ENCODE measurements around the gene ATRIP.
"Not testable (repeated sequence)": the region's sequence is repeated elsewhere in the genome, so short reads cannot be mapped to it uniquely, and the experiment has no call there.

Gene ATRIP

DNA sequence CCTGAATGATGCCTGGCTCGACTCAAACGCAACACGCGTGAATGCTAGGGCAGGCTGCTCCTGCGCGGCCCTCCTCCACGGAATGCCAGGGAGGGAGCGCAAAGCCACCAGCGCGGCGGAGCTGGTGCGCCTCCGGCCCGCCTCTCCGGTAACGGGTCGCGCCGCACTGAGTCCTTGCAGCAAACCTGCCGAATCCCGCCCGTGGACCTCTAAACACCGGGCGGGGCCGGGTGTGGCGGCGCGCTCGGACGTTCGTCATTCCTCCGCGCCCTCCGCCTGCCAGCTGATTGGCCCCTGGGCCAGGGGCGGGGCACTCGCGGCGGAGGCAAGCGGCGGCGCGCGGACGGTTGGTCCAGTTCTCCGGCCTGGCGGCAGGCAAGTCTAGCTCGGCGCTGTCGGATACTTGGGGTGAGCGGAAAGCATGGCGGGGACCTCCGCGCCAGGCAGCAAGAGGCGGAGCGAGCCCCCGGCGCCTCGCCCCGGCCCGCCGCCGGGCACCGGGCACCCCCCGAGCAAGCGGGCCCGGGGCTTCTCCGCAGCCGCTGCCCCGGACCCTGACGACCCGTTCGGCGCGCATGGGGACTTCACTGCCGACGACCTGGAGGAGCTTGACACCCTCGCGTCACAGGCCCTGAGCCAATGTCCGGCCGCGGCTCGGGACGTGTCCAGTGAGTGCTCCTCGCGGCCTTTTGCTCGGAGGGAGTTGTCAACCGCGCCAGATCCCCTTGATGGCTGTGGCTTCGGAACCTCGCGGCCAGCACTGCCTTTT lies at the start of gene ATRIP:
Gene ATRIP (plus strand): TSS at position 313 of the 769 bp plus-strand sequence. CDS start 109 bp downstream, at position 422.
- TF ChIP-seq CTCF (IDR thresholded peaks at IDR 0.05; ENCODE audit: extremely low read depth, insufficient read depth, missing control alignments), result no peak
- in situ Hi-C loops (cut with MboI; ENCODE audit: low pct_unique_long_range_greater_than_20kb, low sequenced_read_pairs, unreplicated experiment), result no loop called here
- peak; percentile 96 for DNase-seq (ENCODE audit: low spot score)

DNA sequence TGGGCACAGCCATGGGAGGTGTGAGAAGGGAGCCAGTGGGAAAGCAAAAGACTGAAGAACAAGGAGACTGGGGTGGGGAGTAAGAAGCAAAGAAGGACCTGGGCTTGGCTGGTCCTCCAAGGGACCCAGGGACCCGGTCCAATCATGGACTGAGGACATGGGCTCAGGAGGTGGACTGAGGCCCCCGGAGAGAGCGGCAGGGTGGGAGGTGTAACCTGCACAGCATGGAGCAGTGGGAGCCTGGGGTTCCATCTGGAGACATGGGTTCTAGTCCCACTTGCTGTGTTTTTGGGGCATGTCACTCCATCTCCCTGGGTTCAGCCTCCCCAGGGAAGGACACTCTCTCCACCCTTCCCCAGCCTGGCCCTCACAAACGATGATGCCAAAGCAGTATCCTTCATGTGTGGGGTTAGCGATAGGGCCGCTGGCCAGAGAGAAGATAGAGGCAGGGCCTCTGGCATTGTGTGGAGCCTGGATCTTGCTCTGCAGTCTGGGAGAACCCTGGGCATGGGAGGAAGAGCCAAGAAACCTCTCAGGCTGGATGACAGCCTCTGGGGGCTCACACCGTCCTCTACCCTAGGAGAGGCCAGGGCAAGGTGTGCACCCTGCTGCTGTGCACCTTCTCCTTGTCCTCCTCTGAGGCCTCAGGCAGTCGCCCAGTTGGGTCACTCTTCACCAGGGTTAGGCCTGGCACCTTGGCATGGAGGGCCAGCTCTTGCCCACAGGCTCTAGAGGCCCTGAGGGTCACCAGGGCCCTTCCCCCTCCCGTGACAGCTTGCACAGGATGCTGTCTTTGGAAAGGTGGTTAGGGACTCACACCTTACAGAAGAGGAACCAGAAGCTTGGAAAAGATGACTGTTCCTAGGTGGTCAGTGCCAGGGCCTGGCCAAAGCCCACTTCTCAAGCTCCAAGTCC lies 48.5 kb upstream of the ATRIP start:
- in situ Hi-C loops (cut with MboI; ENCODE audit: low pct_unique_long_range_greater_than_20kb, low sequenced_read_pairs, unreplicated experiment), result no loop called here
- no peak for TF ChIP-seq CTCF (IDR thresholded peaks at IDR 0.05; ENCODE audit: extremely low read depth, insufficient read depth, missing control alignments)
- no peak for DNase-seq (ENCODE audit: low spot score)

DNA sequence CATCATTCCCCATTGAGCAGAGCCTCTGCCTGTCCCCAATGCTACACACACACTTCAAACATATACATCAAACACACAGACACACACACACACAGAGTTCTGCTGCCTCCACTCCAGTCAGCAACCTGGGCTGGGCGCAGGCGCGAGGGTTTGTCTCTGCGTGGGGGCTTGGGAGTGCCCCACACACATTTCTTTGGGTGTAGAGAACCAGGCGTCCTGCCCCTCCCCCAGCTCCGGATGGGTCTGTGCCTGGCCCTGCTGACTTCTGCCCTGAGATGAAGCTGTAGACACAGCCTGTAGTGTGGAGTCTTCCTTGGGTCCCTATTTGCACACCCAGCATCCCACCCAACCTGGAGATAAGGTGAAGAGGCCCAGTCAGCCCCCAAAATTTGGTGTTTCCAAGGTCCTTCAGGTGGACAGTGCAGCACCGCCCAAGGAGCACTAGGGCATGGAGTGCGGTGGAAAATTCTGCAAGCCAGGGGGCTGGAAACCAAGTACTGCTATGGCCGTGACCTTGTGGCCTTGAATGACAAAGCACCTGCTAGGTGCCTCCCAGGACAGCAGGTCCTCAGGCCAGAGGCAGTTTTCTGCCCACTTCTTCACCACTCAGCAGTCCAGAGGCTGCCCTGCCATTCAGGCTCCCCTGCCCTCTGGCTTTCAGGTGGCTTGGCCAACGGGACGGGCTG lies 47.7 kb upstream of the ATRIP start:
- in situ Hi-C loops (cut with MboI; ENCODE audit: low pct_unique_long_range_greater_than_20kb, low sequenced_read_pairs, unreplicated experiment), result no loop called here
- TF ChIP-seq CTCF (IDR thresholded peaks at IDR 0.05; ENCODE audit: extremely low read depth, insufficient read depth, missing control alignments), result no peak
- peak; percentile 6 for DNase-seq (ENCODE audit: low spot score)

DNA sequence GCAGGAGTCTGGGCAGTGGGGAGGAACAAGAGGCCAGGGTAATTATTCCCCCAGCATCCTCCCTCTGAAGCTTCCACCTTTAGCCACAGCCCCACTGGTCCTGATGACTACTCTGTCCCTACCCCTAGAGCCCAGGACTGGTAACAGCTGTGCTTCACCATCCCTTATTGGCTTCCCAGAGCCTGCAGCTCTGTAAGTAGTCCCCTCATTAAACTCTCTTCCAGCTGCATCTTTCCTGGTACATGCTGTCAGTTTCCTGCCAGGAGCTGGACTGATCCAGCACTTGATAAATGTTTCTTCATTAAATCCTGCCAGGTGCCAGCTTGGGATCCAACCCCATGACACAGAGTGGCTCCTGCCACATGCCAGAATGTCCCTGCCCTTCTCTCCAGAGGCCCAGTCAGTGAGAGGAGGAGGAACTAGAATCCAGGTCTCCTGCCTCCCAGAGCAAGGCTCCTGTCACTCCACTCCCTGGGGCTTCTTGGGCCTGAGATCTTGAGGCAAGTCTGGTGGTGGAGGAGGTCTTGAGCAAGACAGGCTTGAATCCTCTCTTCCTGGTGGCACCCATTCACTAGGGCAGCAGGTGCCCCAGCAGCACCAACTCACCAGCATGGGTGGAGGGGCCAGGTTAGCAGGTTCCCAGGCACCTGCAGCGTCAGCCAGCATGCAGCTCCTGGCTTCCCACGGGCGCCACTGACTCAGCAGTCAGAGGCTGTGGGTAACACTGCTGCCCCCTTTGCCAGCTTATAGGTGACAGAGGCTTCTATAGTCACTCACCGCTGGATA lies 47.0 kb upstream of the ATRIP start:
- in situ Hi-C loops (cut with MboI; ENCODE audit: low pct_unique_long_range_greater_than_20kb, low sequenced_read_pairs, unreplicated experiment), result no loop called here

DNA sequence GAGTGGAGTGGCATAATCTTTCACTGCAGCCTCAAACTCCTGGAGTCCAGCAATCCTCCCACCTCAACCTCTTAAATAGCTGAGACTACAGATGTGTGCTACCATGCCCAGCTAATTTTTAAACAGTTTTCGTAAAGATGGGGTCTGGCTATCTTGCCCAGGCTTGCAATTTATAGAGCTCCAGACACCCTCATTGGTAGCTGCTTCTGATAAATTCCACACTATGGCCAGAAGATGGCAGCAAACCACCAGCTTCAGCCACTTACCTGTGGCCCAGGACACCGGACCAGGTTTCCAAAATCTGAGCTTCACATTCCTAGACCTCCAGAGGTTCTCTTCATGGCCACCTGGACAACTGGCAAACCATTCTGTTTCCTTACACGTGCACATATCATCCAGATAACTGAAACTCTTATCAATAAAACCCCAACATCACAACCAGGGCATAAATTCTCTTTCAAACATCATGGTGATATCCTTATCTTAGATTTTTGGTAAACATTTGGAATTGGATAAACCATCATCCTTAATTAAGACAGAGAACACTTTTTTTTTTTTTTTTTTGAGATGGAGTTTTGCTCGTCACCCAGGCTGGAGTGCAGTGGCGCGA lies 45.6 kb upstream of the ATRIP start:
- TF ChIP-seq CTCF (IDR thresholded peaks at IDR 0.05; ENCODE audit: extremely low read depth, insufficient read depth, missing control alignments), result peak; percentile 76
- in situ Hi-C loops (cut with MboI; ENCODE audit: low pct_unique_long_range_greater_than_20kb, low sequenced_read_pairs, unreplicated experiment), result no loop called here
- peak; percentile 89 for DNase-seq (ENCODE audit: low spot score)

More for the DNA sequence above, 47.0 kb upstream of the ATRIP start:
- TF ChIP-seq CTCF (IDR thresholded peaks at IDR 0.05; ENCODE audit: extremely low read depth, insufficient read depth, missing control alignments), result no peak
- DNase-seq (ENCODE audit: low spot score), result peak; percentile 15

DNA sequence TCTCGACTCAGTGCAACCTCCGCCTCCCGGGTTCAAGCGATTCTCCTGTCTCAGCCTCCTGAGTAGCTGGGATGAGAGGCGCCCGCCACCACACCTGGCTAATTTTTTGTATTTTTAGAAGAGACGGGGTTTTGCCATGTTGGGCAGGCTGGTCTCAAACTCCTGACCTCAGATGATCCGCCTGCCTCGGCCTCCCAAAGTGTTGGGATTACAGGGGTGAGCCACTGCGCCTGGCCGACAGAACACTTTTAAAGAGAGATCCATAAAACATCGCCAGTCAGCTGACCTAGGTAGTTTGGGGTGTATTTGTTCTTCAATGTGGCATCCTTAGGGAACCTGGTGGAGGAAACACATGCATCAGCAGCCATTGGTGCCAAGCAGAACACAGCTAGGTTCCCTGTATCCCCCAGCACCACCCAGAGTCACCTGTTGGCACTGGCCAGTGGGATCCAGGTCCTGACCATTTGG lies 45.1 kb upstream of the ATRIP start:
- DNase-seq (ENCODE audit: low spot score), result peak; percentile 13

More for the DNA sequence above, 45.1 kb upstream of the ATRIP start:
- in situ Hi-C loops (cut with MboI; ENCODE audit: low pct_unique_long_range_greater_than_20kb, low sequenced_read_pairs, unreplicated experiment), result not testable (repeated sequence)

Measured in GM13977 (cell line).